Gastroesophageal sphincter (tissue), 2 donors: ENCODE results near the gene SECTM1.

Source experiments
- EP300 ChIP-seq: sonication (generic); formaldehyde crosslinking; IDR thresholded peaks from one replicate; pipeline ENCODE4 v1.6.1; 2017; ENCODE audit warnings: antibody characterized with exemption, mild to moderate bottlenecking
- POLR2A ChIP-seq, 2 donors: fragments of 450-650 bp; IDR thresholded peaks; one replicate each; pipeline ENCODE4 v1.6.1; 2017; ENCODE audit warnings: antibody characterized with exemption in 2 of 2, mild to moderate bottlenecking in 2 of 2, moderate library complexity in 1 of 2

DNA sequence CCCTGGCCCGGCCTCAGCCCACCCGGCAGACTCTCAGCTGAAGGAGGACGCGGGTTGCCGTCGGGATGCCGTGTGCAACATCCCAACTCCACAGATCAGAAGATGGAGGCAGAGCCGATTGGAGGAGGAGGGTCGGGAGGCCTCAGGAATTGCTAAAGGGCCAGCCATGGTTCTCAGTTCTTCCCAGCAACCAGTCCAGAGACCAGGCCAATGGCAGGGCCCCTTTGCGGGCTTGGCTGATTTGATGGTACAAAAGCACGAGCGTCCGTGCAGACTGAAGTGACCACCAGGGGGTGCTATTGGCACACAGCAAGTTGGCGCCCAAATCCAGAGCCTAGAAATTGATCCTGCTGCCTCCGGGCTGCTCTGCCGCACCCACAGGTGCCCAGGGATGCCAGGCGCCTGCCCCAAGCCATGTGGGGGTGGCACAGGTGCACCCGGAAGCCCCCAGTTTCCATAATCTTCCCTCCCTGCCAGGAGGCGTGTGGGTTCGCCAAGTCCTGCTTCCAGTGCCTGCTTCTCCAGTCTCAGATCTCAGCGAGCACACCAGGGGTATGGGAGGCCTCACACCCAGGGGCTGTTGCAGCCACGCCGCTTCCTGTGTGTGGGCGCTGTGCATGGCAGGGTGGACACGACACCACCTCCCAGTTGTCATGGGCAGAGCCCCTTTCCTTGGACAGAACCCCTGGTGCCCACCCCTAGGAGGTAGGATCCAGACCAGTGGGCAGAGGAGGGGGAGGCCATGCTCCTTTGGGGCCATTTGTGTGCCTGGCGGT, 18.3 kb upstream of the SECTM1 start:
- no peak for TF ChIP-seq POLR2A (IDR thresholded peaks at IDR 0.05)
- no peak for TF ChIP-seq EP300
